Measurements from ENCODE around the gene CRIP3. TPM values are rescaled to one million over a fixed set of nuclear protein-coding genes. Genes with fewer than 3 reads are reported as not detected.
"Not testable (repeated sequence)": the region's sequence is repeated elsewhere in the genome, so short reads cannot be mapped to it uniquely, and the experiment has no call there.

Gene CRIP3
- total and polyA plus RNA-seq, 2 experiments from 2014 or later: 3.6 to 5.2 TPM

- no peak overlapping the region for H3K27ac ChIP-seq
- no peaks in the 10 kb centered on the region for H3K4me1 ChIP-seq (ENCODE audit: low read depth)
- peaks cover 11% of the 10 kb centered on the region for H3K27me3 ChIP-seq
- TF ChIP-seq, protein P1, sequence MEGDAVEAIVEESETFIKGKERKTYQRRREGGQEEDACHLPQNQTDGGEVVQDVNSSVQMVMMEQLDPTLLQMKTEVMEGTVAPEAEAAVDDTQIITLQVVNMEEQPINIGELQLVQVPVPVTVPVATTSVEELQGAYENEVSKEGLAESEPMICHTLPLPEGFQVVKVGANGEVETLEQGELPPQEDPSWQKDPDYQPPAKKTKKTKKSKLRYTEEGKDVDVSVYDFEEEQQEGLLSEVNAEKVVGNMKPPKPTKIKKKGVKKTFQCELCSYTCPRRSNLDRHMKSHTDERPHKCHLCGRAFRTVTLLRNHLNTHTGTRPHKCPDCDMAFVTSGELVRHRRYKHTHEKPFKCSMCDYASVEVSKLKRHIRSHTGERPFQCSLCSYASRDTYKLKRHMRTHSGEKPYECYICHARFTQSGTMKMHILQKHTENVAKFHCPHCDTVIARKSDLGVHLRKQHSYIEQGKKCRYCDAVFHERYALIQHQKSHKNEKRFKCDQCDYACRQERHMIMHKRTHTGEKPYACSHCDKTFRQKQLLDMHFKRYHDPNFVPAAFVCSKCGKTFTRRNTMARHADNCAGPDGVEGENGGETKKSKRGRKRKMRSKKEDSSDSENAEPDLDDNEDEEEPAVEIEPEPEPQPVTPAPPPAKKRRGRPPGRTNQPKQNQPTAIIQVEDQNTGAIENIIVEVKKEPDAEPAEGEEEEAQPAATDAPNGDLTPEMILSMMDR (IDR thresholded peaks at IDR 0.05; ENCODE audit: low read depth, low read length): no peak
- no peaks in the 10 kb centered on the region for H3K36me3 ChIP-seq
- no peak for DNase-seq (ENCODE audit: low read depth in 1 of 2, low spot score in 1 of 2)
- no peak overlapping the region for H3K4me3 ChIP-seq
- no peaks in the 10 kb centered on the region for H3K9me3 ChIP-seq (ENCODE audit: low read depth)
These were observed 2.5 kb downstream of the CRIP3 start for GRCh38 chr6:43306086-43306485.

DNA sequence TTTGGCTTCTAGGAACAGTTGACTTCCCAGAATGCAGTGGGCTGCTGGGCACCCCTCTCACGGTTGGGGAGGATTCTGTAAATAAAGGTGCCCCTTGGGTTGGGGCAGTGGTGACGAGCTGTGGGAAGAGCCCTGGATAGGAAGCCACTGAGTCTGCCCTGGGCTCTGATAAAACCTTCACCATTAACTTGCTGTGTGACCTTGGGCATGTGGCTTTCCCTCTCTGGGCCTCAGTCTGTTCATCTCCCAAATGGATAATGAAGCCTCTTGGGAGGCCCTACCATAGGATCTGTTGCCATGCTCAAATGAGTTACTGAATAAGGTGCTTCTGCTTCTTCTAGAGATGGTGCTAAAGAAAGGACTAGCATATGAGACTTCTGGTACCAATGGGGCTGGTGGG is 3.7 kb downstream of the CRIP3 start:
- no peak for DNase-seq (ENCODE audit: low read depth in 1 of 2, low spot score in 1 of 2)
- Histone ChIP-seq H3K4me3 (no peak overlapping the region), H3K9me3 (ENCODE audit: low read depth) (no peaks in the 10 kb centered on the region), H3K4me1 (ENCODE audit: low read depth) (no peaks in the 10 kb centered on the region), H3K36me3 (no peaks in the 10 kb centered on the region), H3K27ac (no peak overlapping the region), H3K27me3 (peaks cover 11% of the 10 kb centered on the region)
- TF ChIP-seq, protein P1 (IDR thresholded peaks at IDR 0.05; ENCODE audit: low read depth, low read length): no peak

- Histone ChIP-seq H3K4me3 (no peak overlapping the region), H3K4me1 (ENCODE audit: low read depth) (no peaks in the 10 kb centered on the region), H3K27me3 (peaks cover 10% of the 10 kb centered on the region), H3K27ac (no peak overlapping the region), H3K9me3 (ENCODE audit: low read depth) (no peaks in the 10 kb centered on the region), H3K36me3 (no peaks in the 10 kb centered on the region)
- TF ChIP-seq, protein P1 (IDR thresholded peaks at IDR 0.05; ENCODE audit: low read depth, low read length): no peak
- DNase-seq (ENCODE audit: low read depth in 1 of 2, low spot score in 1 of 2): no peak
These were observed 4.3 kb downstream of the CRIP3 start for GRCh38 chr6:43304361-43304760.

GRCh38 chr6:43303751-43304331 is 4.8 kb downstream of the CRIP3 start:
- TF ChIP-seq, protein P1 (IDR thresholded peaks at IDR 0.05; ENCODE audit: low read depth, low read length): no peak
- Histone ChIP-seq H3K27ac (no peak overlapping the region), H3K4me1 (ENCODE audit: low read depth) (no peaks in the 10 kb centered on the region), H3K36me3 (no peaks in the 10 kb centered on the region), H3K4me3 (no peak overlapping the region), H3K9me3 (ENCODE audit: low read depth) (no peaks in the 10 kb centered on the region), H3K27me3 (peaks cover 5% of the 10 kb centered on the region)
- no peak for DNase-seq (ENCODE audit: low read depth in 1 of 2, low spot score in 1 of 2)

GRCh38 chr6:43303006-43303405 is 5.6 kb downstream of the CRIP3 start:
- not testable (repeated sequence) for DNase-seq (ENCODE audit: low read depth in 1 of 2, low spot score in 1 of 2); H3K4me1 ChIP-seq (ENCODE audit: low read depth); H3K4me3 ChIP-seq; H3K27me3 ChIP-seq; H3K27ac ChIP-seq; H3K9me3 ChIP-seq (ENCODE audit: low read depth); H3K36me3 ChIP-seq

DNA sequence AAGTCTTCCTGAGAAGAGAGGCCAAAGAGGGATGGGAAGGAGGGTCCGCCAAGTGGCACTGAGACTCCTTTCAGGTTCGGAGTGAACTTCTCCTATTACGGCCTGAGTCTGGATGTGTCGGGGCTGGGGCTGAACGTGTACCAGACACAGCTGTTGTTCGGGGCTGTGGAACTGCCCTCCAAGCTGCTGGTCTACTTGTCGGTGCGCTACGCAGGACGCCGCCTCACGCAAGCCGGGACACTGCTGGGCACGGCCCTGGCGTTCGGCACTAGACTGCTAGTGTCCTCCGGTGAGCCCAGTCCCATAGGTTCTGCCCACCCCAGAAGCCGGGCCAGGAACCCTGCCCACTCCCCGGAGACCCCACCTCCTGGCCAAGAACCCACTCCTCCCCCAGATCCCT is 6.5 kb downstream of the CRIP3 start:
- no peaks in the 10 kb centered on the region for H3K36me3 ChIP-seq
- no peaks in the 10 kb centered on the region for H3K27me3 ChIP-seq
- no peak overlapping the region for H3K27ac ChIP-seq
- H3K4me3 ChIP-seq: no peak overlapping the region
- H3K4me1 ChIP-seq (ENCODE audit: low read depth): no peaks in the 10 kb centered on the region
- TF ChIP-seq, protein P1 (IDR thresholded peaks at IDR 0.05; ENCODE audit: low read depth, low read length): no peak
- H3K9me3 ChIP-seq (ENCODE audit: low read depth): no peaks in the 10 kb centered on the region
- no peak for DNase-seq (ENCODE audit: low read depth in 1 of 2, low spot score in 1 of 2)

Measured in cardiac muscle cell (in vitro differentiated cells and primary cell).